Kidney epithelial cell (primary cell): Measurements from ENCODE around the gene DHRSX. TPM values are rescaled to one million over a fixed set of nuclear protein-coding genes. Genes with fewer than 3 reads are reported as not detected.

Source experiments
- DNase-seq: peaks from one replicate; pipeline ENCODE4 v3.0.0-alpha.2; 2010; ENCODE audit warnings: low read depth
- H3K27me3 ChIP-seq: 2 replicates; pipeline ENCODE4 v1.6.0; 2011; ENCODE audit warnings: low read length; ENCODE audit not compliant: control insufficient read depth, insufficient read depth
- H3K36me3 ChIP-seq: 2 replicates; pipeline ENCODE4 v1.5.1; 2011; ENCODE audit warnings: low read length; ENCODE audit not compliant: control insufficient read depth, insufficient read depth
- H3K4me3 ChIP-seq: 2 replicates; pipeline ENCODE4 v1.5.1; 2011; ENCODE audit warnings: low read depth, mild to moderate bottlenecking, control low read depth, low read length
- CTCF ChIP-seq: IDR thresholded peaks from 2 replicates; pipeline ENCODE4 v1.5.1; 2011; ENCODE audit warnings: mild to moderate bottlenecking, moderate library complexity, low read length, control low read depth, inconsistent platforms; ENCODE audit not compliant: insufficient read depth, poor library complexity, severe bottlenecking
- total RNA-seq: library from RNA; depleted of rRNA; stranded (reverse); fragments of >200 nt; gene quantifications from 2 replicates; pipeline ENCODE4 v1.2.3, GENCODE V29; 2015

The DHRSX gene
- total RNA-seq, 1 donor from 2014 or later: 31.2 TPM

GRCh38 chrX:2321411-2321810 is 179.4 kb downstream of the DHRSX start:
- no peaks in the 10 kb centered on the region for H3K36me3 ChIP-seq
- H3K27me3 ChIP-seq: no peaks in the 10 kb centered on the region
- no peak for DNase-seq
- H3K4me3 ChIP-seq: no peak overlapping the region
- no peak for TF ChIP-seq CTCF

DNA sequence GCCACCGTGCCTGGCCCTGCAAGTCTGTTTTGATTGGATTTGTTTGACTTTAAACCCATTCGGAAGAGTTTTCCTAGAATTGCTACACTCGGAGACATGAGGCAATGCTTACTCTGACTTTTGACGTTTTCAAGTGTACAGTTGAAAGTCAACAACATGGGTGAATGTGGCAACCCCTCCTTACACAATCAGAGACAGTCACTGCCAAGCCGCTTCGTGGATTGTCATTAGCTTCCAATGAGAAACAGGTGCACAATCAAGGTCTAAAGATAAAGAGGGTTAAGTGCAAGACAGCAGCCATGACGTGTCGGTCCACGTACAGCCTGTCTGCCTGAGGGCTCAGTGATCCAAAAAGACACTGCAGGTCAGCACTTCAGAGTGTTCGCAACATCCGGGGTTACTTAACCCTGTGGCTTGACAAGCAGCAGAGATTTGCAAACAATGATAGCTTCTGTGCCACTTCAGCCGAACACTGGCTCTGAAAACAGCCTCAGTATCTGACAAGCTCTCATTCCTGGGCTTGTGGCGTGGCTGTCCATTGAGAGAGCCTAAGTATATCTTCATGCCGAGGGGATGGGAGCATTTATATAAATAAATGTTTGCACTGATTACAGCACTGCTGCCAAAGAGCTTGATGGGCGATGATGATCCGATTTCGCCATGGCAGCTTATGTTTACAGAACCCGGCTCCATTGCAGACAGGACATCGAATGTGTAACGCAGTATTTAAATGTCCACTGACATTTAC is 180.0 kb downstream of the DHRSX start:
- no peak for DNase-seq
- no peaks in the 10 kb centered on the region for H3K36me3 ChIP-seq
- TF ChIP-seq CTCF: no peak
- no peaks in the 10 kb centered on the region for H3K27me3 ChIP-seq
- H3K4me3 ChIP-seq: no peak overlapping the region

GRCh38 chrX:2320089-2320488 is 180.7 kb downstream of the DHRSX start:
- no peak for TF ChIP-seq CTCF
- DNase-seq: no peak
- no peaks in the 10 kb centered on the region for H3K36me3 ChIP-seq
- no peaks in the 10 kb centered on the region for H3K27me3 ChIP-seq
- H3K4me3 ChIP-seq: no peak overlapping the region

DNA sequence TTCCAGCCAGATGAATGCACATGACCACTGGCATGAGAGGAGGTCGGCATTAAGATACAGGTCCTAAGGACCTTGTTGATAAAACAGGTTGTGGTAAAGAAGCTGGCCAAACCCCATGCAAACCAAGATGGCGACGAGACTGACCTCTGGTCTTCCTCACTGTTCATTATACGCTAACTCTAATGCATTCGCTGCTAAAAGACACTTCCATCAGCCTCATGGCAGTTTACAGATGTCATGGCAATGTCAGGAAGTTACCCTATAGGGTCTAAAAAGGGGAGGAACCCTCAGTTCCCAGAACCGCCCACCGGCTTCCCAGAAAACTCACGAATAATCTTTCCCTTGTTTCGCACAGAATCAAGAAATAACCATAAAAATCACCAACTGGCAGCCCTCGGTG is 182.4 kb downstream of the DHRSX start:
- TF ChIP-seq CTCF: no peak

GRCh38 chrX:2317527-2318055 is 183.2 kb downstream of the DHRSX start:
- no peaks in the 10 kb centered on the region for H3K36me3 ChIP-seq
- H3K27me3 ChIP-seq: no peaks in the 10 kb centered on the region
- no peak overlapping the region for H3K4me3 ChIP-seq
- no peak for TF ChIP-seq CTCF
- DNase-seq: no peak

More for the DNA sequence above, 182.4 kb downstream of the DHRSX start:
- no peak for DNase-seq
- H3K4me3 ChIP-seq: no peak overlapping the region
- H3K27me3 ChIP-seq: no peaks in the 10 kb centered on the region
- H3K36me3 ChIP-seq: no peaks in the 10 kb centered on the region

DNA sequence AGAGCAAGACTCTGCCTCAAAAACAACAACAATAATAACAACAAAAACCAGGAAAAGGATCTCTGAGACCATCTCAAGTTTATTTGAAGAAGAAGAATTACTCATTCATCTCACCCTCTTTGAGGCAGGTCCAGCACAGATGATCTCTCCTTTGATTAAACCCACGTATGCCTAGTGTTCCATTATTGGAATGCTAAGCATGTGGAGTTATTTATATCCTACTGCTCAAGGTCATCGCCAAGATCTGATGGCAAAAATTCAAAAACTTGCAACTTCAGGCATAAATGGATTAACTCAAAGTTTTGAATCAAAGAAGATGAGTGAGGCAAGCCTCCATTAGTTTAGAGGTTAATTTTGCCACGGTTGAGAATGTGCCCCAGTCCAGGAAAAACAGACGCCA is 184.2 kb downstream of the DHRSX start:
- no peak for DNase-seq
- Histone ChIP-seq H3K4me3 (no peak overlapping the region), H3K27me3 (no peaks in the 10 kb centered on the region), H3K36me3 (no peaks in the 10 kb centered on the region)
- no peak for TF ChIP-seq CTCF
